ENCODE results near the gene TMEM19. TPM values are rescaled to one million over a fixed set of nuclear protein-coding genes. Genes with fewer than 3 reads are reported as not detected.

TMEM19 gene
- total and polyA plus RNA-seq, 11 donors: 8.8 to 39.5 (median 28.4) TPM

DNA sequence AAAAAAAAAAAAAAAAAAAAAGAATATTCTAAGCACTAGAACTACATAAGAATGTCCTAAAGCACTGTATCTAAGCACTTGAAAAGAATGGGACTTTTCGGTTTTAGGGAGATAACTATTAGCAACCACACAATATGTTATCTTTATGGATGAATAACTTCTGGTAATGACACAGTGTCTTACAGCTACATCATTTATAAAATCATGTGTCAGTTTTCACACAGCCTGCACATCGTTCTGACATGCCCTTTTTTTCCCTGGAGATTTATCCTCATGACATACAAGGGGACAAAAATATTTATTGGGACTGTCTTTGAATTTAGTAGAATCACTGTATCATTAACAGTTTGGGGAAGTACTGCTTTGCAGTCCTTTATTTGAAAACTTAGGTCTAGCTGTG lies 17.3 kb downstream of the TMEM19 start:
- Histone ChIP-seq H3K4me3 (no peak overlapping the region), H3K36me3 (peaks cover 0 to 70% (median 39%) of the 10 kb centered on the region in 9 donors), H3K4me1 (no peaks in the 10 kb centered on the region), H3K27ac (no peak overlapping the region), H3K9me3 (no peaks in the 10 kb centered on the region), H3K27me3 (no peaks in the 10 kb centered on the region)
- WGBS, 4 donors: 47 to 79% (median 76%) methylated on average over 2 of the region's 2 CpGs
- no peak for DNase-seq
- no peak for ATAC-seq
- intact Hi-C loops (cut with DNase I): no loop called here
- TF ChIP-seq, protein P1, sequence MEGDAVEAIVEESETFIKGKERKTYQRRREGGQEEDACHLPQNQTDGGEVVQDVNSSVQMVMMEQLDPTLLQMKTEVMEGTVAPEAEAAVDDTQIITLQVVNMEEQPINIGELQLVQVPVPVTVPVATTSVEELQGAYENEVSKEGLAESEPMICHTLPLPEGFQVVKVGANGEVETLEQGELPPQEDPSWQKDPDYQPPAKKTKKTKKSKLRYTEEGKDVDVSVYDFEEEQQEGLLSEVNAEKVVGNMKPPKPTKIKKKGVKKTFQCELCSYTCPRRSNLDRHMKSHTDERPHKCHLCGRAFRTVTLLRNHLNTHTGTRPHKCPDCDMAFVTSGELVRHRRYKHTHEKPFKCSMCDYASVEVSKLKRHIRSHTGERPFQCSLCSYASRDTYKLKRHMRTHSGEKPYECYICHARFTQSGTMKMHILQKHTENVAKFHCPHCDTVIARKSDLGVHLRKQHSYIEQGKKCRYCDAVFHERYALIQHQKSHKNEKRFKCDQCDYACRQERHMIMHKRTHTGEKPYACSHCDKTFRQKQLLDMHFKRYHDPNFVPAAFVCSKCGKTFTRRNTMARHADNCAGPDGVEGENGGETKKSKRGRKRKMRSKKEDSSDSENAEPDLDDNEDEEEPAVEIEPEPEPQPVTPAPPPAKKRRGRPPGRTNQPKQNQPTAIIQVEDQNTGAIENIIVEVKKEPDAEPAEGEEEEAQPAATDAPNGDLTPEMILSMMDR (IDR thresholded peaks at IDR 0.05): no peak
- no peak for TF ChIP-seq POLR2A (IDR thresholded peaks at IDR 0.05)

- ATAC-seq (no peak), DNase-seq (no peak)
- Histone ChIP-seq H3K4me1 (no peaks in the 10 kb centered on the region), H3K27ac (no peak overlapping the region), H3K4me3 (no peak overlapping the region), H3K27me3 (no peaks in the 10 kb centered on the region), H3K9me3 (no peaks in the 10 kb centered on the region), H3K36me3 (peaks cover 0 to 54% (median 22%) of the 10 kb centered on the region in 9 donors)
- 88 to 98% (median 93%) methylated on average over 2 of the region's 2 CpGs for WGBS, 4 donors
- TF ChIP-seq POLR2A (IDR thresholded peaks at IDR 0.05): no peak
- TF ChIP-seq, protein P1 (IDR thresholded peaks at IDR 0.05): no peak
- intact Hi-C loops (cut with DNase I): no loop called here
These were observed 19.0 kb downstream of the TMEM19 start for GRCh38 chr12:71704920-71705319.

- H3K4me1 ChIP-seq: no peaks in the 10 kb centered on the region
- H3K27me3 ChIP-seq: no peaks in the 10 kb centered on the region
- H3K27ac ChIP-seq: no peak overlapping the region
- ATAC-seq (no peak), DNase-seq (no peak)
- TF ChIP-seq, protein P1 (IDR thresholded peaks at IDR 0.05): no peak
- TF ChIP-seq POLR2A (IDR thresholded peaks at IDR 0.05): no peak
- peaks cover 0 to 24% (median 0%) of the 10 kb centered on the region in 9 donors for H3K36me3 ChIP-seq
- peaks cover 0 to 18% (median 2%) of the 10 kb centered on the region in 12 donors for H3K9me3 ChIP-seq
- no peak overlapping the region for H3K4me3 ChIP-seq
- intact Hi-C loops (cut with DNase I): no loop called here
- WGBS, 4 donors: 96 to 100% (median 97%) methylated on average over 1 of the region's 1 CpG
These were observed 22.8 kb downstream of the TMEM19 start for GRCh38 chr12:71708658-71709057.

GRCh38 chr12:71710276-71711125 lies 24.6 kb downstream of the TMEM19 start:
- Histone ChIP-seq H3K4me1 (no peaks in the 10 kb centered on the region), H3K27me3 (no peaks in the 10 kb centered on the region), H3K27ac (no peak overlapping the region), H3K36me3 (peaks cover 0 to 6% (median 0%) of the 10 kb centered on the region in 9 donors), H3K4me3 (no peak overlapping the region), H3K9me3 (peaks cover 0 to 32% (median 2%) of the 10 kb centered on the region in 12 donors)
- 92 to 94% (median 93%) methylated on average over 7 of the region's 7 CpGs for WGBS, 4 donors
- no peak for ATAC-seq
- no peak for DNase-seq
- intact Hi-C loops (cut with DNase I): no loop called here
- TF ChIP-seq, protein P1 (IDR thresholded peaks at IDR 0.05): no peak
- no peak for TF ChIP-seq POLR2A (IDR thresholded peaks at IDR 0.05)
